ENCODE measurements around the gene TCF7. TPM values are rescaled to one million over a fixed set of nuclear protein-coding genes. Genes with fewer than 3 reads are reported as not detected.

The TCF7 gene
- total and polyA plus RNA-seq, 2 of the 13 experiments (the other 11 are each of a cell fraction or from before 2014, with no cell fraction given) = 6.3 to 6.8 TPM

DNA sequence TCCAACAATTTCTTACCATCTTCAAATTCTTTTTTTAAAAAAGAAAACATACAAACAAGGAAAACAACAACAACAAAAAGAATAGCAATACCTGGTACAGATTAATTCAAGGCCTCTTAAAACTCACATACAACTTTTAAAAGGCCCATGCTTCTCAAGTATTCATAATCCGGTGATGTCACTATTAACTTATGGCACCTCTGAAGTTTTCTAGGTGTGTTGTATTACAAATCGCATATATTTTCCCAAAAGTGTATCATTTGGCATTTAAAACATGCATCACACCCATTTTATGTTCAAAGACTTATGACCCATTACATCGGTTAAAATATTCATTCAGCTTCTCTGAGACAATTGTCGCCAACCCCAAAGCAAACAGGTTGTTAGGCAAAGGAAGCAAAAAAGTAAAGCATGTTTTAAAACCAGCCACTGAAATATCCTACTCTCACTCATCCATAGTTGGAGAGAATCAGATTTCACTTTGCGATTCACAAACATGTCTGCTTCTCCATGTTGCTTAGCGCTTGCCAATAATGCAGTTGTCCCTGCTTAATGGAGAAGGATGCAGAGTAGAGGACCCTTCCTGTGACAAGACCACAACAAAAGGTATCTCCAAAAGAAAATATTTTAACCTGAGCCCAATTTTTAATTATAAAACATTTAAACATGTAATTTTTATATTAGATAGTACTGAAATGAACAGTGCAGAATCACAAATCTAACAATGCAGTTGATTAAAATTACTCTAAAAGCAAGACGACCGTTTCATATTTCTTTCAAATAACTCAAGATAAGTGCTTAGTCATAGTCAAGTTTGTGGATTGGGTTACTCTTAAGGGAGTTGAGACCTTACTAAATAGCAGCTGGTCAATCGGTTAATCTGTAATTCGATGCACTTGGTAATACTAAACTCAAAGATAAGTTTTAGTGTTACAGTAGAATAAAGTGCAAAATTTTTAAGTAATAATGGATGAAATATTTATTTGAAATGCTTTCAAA lies 60.7 kb downstream of the TCF7 start:
- peaks cover 32% of the 10 kb centered on the region for H4K20me1 ChIP-seq (ENCODE audit: insufficient read depth, low read length)
- TF ChIP-seq, protein P1, sequence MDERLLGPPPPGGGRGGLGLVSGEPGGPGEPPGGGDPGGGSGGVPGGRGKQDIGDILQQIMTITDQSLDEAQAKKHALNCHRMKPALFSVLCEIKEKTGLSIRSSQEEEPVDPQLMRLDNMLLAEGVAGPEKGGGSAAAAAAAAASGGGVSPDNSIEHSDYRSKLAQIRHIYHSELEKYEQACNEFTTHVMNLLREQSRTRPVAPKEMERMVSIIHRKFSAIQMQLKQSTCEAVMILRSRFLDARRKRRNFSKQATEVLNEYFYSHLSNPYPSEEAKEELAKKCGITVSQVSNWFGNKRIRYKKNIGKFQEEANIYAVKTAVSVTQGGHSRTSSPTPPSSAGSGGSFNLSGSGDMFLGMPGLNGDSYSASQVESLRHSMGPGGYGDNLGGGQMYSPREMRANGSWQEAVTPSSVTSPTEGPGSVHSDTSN (CRISPR knock-in tag; IDR thresholded peaks at IDR 0.05) = no peak
- TF ChIP-seq MIER3 (CRISPR knock-in tag; IDR thresholded peaks at IDR 0.05; ENCODE audit: borderline replicate concordance) (no peak), SALL1 (CRISPR knock-in tag; IDR thresholded peaks at IDR 0.05) (no peak), KLF6 (CRISPR knock-in tag; IDR thresholded peaks at IDR 0.05) (no peak), ZNF335 (CRISPR knock-in tag; IDR thresholded peaks at IDR 0.05) (0 out of 2 replicates have a peak, but pooled peaks have one; percentile 73), SIX4 (CRISPR knock-in tag; IDR thresholded peaks at IDR 0.05) (0 out of 2 replicates have a peak, but pooled peaks have one; percentile 27), ZNF230 (CRISPR knock-in tag; IDR thresholded peaks at IDR 0.05) (no peak), ZNF224 (CRISPR knock-in tag; IDR thresholded peaks at IDR 0.05) (no peak), PHB2 (IDR thresholded peaks at IDR 0.05; ENCODE audit: partially characterized antibody) (no peak), ELF3 (CRISPR knock-in tag; IDR thresholded peaks at IDR 0.05) (0 out of 2 replicates have a peak, but pooled peaks have one; percentile 11), ZNF296 (CRISPR knock-in tag; conservative IDR thresholded peaks at IDR 0.05) (no peak), SIX1 (CRISPR knock-in tag; IDR thresholded peaks at IDR 0.05; ENCODE audit: borderline replicate concordance) (peak; percentile 68; the same call in 1 of the 2 replicates), ZNF652 (CRISPR knock-in tag; IDR thresholded peaks at IDR 0.05; ENCODE audit: borderline replicate concordance, low read depth) (no peak), SAP130 (CRISPR knock-in tag; IDR thresholded peaks at IDR 0.05; ENCODE audit: low read depth) (peak; percentile 66), ATF7 (IDR thresholded peaks at IDR 0.05) (peak; percentile 61), ATF7 (CRISPR knock-in tag; IDR thresholded peaks at IDR 0.05) (no peak), MIXL1 (CRISPR knock-in tag; IDR thresholded peaks at IDR 0.05) (no peak), KAT8 (CRISPR knock-in tag; IDR thresholded peaks at IDR 0.05) (0 out of 2 replicates have a peak, but pooled peaks have one; percentile 15)
- TF ChIP-seq, protein P2, sequence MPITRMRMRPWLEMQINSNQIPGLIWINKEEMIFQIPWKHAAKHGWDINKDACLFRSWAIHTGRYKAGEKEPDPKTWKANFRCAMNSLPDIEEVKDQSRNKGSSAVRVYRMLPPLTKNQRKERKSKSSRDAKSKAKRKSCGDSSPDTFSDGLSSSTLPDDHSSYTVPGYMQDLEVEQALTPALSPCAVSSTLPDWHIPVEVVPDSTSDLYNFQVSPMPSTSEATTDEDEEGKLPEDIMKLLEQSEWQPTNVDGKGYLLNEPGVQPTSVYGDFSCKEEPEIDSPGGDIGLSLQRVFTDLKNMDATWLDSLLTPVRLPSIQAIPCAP (CRISPR knock-in tag; IDR thresholded peaks at IDR 0.05; ENCODE audit: low read depth) = no peak
- TF ChIP-seq, protein P3, sequence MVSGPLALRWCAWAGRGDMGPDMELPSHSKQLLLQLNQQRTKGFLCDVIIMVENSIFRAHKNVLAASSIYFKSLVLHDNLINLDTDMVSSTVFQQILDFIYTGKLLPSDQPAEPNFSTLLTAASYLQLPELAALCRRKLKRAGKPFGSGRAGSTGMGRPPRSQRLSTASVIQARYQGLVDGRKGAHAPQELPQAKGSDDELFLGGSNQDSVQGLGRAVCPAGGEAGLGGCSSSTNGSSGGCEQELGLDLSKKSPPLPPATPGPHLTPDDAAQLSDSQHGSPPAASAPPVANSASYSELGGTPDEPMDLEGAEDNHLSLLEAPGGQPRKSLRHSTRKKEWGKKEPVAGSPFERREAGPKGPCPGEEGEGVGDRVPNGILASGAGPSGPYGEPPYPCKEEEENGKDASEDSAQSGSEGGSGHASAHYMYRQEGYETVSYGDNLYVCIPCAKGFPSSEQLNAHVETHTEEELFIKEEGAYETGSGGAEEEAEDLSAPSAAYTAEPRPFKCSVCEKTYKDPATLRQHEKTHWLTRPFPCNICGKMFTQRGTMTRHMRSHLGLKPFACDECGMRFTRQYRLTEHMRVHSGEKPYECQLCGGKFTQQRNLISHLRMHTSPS (CRISPR knock-in tag; IDR thresholded peaks at IDR 0.05; ENCODE audit: low read depth) = no peak

More for the DNA sequence above, 60.7 kb downstream of the TCF7 start:
- CTCF ChIA-PET (ENCODE audit: low intra/inter-chr PET ratio, low total read pairs) = no interaction called here
- no peaks in the 10 kb centered on the region for H3K9me3 ChIP-seq (ENCODE audit: low read length)
- no peaks in the 10 kb centered on the region for H3K27me3 ChIP-seq (ENCODE audit: control insufficient read depth in 1 of 2, insufficient read depth in 2 of 2, low read length in 2 of 2)
- intact Hi-C loops (cut with micrococcal nuclease; ENCODE audit: unreplicated experiment) = loop anchor here (5.0 kb wide), 1 partner anchor 52 kb away; the partner anchor contains the start of gene PPP2CA
- ATAC-seq (no peak), DNase-seq (ENCODE audit: low spot score) (peak; percentile 34), FAIRE-seq (no peak)
- peak overlapping the region; percentile 99 for H3K9ac ChIP-seq (ENCODE audit: insufficient read depth, low read depth, low read length)
- H3K27ac ChIP-seq (ENCODE audit: extremely low read length, insufficient read depth, low read length) = peak overlapping the region; percentile 98
- BruUV-seq (replicated peaks) = TSS peak; percentile 58
- H3K79me2 ChIP-seq (ENCODE audit: insufficient read depth, low read length) = peaks cover 61% of the 10 kb centered on the region
- H3K4me1 ChIP-seq (ENCODE audit: insufficient read depth, low read length) = peaks cover 39% of the 10 kb centered on the region
- peak overlapping the region; percentile 86 for H3K4me2 ChIP-seq (ENCODE audit: low read depth, low read length)
- 6% methylated on average over 10 of the region's 10 CpGs for whole genome bisulfite sequencing (ENCODE audit: low lambda C conversion rate)
- POLR2A ChIA-PET = interaction anchor here (0.9 to 2.9 kb wide), 12 partner anchors 13 to 205 kb away, joined by 3 to 46 read pairs (median 6); partner anchors contain the start of gene PPP2CA
- no peak overlapping the region for H2AFZ ChIP-seq (ENCODE audit: low read length)
- peaks cover 5 to 34% of the 10 kb centered on the region in 2 experiments for H3K36me3 ChIP-seq (replicated peaks in 1 of 2; ENCODE audit: control insufficient read depth in 1 of 2, insufficient read depth in 2 of 2, low read length in 2 of 2)
- in situ Hi-C loops (cut with HindIII; ENCODE audit: extremely low pct_ligation_motif_present, low pct_unique_long_range_greater_than_20kb) = loop anchor here (5.0 to 25.0 kb wide), 2 partner anchors 52 to 412 kb away; partner anchors contain the start of gene PPP2CA
- H3K4me3 ChIP-seq (replicated peaks in 1 of 3; ENCODE audit: insufficient read depth in 1 of 3, low read depth in 2 of 3, low read length in 3 of 3) = peak overlapping the region; percentile 95 to 97 (median 97)

Data from HepG2 (cell line).